Fibroblast of skin of right quadriceps (primary cell): ENCODE results near the gene PTPRG.
"Not testable (repeated sequence)": the region's sequence is repeated elsewhere in the genome, so short reads cannot be mapped to it uniquely, and the experiment has no call there.

Experiments used
- DNase-seq: peaks from one replicate; pipeline ENCODE4 v3.0.0-alpha.2; 2013

Gene PTPRG

DNA sequence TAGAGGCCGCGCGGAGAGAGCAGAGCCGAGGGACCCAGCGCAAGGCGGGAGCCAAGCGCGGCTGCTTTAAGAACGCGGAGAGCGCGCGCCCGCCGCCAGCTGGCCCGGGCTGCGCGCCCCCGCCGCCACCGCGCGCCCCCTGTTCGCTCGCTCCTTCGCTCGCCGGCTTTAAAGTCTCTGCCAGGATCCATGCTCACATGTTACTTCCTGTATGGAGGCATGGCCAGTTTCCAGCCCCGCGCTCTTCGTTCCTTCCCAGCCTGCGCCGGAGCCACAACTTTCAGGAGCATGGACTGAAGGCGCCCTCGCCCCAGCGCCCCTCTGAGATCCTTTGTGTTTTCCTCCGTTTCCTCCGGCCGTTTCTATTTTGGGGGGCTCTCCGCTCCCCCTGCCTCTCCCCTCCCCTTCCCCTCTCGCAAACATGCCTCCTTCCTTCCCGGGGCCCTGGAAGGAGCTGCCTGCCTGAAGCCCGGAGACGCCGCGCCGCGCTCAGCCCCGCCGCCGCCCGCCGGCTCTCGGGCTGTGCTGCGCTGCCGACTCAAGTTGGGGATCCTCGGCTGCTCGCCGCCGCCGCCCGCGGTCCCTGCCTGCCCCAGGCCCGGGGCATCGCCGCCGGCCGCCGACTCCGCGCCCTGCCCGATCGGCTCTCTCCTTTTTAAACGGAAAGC is at the start of gene PTPRG:
PTPRG (plus strand) TSS at position 198 of the 668 bp plus-strand sequence. CDS start 717 bp downstream, outside the sequence.
- peak; percentile 96 for DNase-seq

DNA sequence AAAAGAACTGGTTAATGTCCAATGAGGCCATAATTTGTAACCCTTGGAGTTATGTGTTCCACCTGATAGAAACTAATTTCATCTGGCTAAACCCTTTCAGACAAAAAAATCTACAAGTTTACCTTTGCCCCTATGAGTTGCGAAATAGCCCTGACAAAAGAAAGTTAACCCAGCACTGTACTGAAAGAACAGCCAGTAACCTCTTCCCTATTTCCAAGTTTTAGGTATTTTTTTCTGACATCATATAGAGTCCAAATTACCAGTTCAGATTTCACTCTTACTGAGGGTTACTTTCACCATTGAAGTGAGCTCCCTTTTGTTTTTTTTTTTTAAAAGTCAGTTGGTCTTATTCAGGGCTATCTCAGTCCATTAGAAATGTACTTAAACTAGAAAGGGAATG is 42.8 kb upstream of the PTPRG start:
- DNase-seq = no peak

DNA sequence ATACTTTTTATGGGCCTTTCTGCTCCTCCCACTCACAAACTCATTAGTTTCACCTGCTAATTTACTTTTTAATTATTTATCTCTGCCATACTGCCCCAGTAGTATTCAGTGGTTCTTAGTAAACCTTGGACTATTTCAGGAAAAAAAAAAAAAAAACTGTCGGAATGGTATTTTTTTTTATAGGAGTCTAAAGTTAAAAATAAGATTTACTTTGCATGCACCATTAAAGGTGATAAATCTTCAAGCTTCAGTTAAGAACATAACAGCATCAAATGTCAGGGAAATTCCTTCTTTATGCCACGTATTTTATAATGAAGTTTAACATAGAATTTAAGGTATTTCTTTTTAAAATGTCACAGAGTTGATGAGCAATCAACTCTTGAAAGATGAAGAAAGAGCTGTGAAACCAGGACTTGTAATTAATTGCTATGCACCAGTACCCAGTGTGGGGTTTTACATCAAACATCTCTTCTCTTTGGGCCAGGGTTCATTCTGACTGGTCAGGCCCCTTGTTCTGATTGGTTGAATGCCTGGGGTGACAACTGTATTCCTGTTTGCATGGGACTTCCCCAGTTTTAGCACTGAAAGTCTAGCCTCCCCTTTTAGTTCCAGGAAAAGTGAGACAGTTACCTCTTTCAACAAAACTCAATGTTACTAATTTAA is 40.3 kb upstream of the PTPRG start:
- no peak for DNase-seq

DNA sequence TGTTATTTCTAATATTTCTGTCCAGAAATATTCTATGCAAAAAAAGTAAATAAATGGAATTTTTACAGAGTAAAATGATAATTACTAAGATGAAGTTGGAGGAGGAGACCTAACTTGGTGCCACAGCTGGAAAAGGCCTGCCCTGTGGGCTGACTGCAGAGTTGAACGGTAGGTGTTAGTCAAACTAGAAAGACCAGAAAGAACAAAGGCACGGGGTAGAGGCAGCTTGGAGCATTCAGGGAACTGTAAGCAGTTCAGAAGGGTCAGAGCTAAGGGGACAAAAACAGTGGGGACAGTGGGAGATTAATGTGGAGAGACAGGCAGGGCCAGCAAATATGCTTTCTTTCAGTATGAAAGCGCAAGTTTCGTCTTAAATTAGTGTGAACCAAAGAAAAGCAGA is 39.3 kb upstream of the PTPRG start:
- no peak for DNase-seq

DNA sequence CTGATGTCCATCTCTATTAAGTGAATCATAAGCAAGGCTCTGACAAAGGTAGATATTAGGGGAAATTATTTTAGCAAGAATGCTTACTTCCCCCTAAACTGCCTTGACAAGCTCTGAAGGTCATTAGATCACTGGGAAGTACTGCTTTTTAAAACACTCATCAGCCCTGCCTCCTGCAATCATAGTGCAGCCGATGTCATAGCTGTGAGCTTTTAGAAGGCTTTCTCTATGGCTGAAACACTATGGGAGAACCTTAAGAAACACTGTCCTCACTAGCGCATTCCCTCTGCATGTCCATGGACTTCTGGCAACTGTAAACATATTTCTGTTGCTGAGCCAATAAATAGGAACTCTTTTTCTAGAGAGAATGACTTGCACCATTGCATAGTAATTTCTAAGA is 38.7 kb upstream of the PTPRG start:
- no peak for DNase-seq

DNA sequence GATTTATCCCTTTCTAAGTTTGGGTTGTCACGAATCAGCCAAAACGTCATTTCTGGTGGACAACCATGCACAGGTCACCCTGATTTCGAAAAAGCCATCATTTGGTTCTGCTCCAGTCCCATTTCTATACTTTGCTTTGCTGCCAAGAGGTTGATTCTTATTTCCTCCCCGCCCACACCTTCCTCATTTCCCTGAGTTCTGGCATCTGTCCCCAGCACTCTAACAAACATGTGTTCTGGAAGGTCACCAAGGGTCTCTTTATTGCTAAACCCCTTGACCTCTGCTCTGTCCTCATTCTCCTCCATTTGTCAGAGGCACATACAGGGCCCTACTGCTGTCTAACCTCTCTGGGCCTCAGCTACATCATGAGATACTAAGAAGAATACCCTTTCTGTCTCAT is 36.4 kb upstream of the PTPRG start:
- DNase-seq = no peak

DNA sequence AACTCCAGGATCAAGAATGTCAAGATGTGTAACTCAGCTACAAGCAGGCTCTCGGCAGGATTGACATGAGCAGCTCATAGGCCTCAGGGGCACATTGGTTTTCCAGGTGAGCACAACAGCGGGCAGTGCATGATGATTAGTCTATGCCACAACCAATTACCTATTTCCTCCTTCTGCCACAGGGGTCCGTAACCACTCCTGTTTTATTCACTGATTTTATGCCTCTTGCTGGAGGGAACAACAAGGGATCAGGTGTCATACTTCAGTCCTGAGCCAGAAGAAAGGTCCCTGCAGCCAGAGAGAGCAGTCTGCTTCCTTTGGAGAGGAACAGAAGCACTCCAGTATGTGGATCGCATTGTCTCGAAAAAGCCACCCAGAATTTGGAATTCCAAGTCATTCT is 35.1 kb upstream of the PTPRG start:
- DNase-seq = no peak

DNA sequence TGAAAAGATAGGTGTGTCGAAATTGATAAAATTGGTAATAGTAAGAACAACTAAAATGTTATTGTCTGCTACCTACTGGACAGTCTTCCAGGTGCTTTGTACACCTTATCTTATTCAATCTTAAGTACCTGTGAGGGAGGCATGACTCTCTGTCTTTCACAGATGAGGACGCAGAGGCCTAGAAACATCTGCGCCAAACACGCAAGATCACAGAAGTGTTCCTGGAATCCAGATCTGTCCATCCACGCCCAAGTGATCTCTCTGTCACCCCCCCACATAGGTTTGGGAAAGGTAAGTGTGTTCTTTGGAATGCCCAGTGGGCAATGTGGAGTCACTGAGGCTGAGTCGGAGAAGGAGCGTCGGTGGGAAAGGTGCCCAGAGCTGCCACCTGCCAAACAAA is 34.4 kb upstream of the PTPRG start:
- DNase-seq = no peak

DNA sequence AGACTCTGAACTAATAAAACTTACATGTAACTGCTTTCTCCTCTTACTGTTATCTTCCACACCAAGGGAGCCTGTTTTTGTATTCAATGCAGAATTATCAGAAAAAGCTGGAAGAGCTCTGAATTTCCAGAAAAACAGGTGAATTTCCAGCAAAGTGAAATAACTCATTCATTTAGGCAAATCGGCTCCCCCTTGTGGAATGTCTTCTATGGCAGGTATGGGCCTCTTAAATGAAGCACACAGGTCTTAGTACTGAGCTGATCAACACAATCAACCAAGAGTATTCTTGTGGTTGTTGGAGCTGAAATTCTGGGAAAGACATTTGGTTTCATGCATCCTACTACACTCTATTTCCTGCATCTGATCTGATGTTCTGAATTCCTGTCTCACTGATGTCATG is 31.0 kb upstream of the PTPRG start:
- peak; percentile 31 for DNase-seq

DNA sequence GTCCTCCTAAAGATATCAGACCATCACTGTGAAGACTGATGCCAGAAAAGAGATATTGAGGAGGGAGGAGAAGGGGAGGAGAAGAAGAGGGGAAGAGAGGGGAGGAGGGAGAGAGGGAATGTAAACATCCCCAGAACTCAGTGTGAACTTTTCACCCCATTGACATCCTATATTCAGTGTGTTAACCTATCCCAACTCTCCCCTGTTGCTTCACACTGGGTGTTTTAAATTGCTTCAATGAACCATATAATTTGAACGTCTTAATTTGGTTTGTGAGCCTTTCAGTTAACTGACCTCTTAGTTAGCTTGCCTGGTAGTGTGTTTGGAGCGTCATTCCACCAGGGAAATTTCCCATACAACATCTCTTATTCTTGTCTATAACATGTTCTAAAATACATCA is 29.8 kb upstream of the PTPRG start:
- no peak for DNase-seq

DNA sequence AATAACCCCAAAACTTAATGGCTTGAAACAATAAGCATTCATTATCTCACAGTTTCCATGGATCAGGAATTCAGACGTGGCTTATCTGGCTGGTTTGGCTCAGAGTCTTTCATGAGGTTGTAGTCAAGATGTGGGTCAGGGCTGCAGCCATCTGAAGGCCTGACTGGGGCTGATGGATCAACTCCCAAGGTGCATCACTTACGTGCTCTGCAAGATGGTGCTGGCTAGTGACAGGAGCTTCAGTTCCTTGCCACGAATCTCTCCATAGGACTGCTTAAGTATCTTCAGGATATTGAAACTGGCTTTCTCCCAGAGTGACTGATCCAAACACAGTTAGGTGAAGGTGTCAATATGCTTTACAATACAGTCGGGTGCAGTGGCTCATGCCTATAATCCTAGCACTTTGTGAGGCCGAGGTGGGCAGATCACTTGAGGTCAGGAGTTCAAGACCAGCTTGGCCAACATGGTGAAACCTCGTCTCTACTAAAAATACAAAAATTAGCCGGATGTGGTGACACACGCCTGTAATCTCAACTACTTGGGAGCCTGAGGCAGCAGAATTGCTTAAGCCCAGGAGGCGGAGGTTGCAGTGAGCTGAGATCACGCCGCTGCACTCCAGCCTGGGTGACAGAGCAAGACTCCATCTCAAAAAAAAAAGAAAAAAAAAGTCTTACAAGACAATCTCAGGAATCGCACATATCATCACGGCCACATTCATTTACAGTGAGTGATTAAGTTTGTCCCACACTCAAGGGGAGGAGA is 28.5 kb upstream of the PTPRG start:
- DNase-seq = no peak

DNA sequence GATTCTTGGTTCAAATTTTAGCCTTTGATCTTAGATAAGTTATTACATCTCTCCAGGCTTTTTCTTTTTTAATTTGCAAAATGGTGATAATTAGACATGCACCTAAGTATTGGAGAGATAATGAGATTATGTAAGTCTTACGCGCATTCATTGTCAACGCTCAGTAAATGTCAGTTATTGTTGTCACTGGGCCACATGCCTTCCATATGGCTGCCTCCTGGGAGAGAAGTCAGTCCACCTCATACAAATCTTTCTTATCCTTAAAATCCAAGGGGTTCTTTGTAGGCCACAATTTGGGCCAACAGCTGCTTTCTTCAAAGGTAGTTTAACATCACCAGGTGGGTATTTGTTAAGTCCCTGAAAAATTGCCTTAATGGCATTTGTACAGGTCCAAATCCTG is 25.5 kb upstream of the PTPRG start:
- no peak for DNase-seq

DNA sequence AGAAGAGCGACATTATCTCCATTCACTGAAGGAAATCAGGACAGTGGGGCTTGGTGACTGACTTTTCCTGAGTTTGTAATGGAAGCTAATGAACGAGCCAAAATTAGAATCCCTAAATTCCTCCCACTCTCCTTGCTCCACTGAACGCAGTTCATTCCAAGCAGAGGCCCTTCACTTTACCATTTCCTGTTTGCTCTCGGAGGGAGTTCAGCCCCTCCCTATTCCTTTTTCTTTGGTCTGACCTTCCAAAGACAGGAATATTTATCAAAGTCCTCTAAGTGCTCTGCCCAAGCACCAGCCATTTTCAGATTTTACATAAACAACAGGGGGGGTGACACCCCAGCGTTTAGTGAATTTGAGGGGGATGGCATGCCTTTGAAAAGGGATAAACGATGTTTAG is 24.0 kb upstream of the PTPRG start:
- peak; percentile 30 for DNase-seq

DNA sequence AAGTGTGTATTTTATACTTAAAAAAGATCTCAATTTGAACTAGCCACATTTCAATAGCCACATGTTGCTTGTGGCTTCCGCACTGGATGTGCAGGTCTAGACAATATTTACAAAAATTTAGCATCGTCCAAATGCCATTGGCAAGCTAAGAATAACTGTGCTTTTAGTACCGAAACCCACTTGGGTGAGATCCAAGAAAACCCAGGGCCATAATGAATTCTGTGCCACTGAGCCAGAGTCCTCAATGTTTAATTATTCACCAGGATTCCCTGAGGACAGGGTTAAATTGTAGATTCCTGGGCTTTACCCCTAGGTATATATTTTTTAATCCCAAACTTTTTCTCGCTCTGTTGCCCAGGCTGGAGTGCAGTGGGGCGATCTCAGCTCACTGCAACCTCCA is 22.9 kb upstream of the PTPRG start:
- no peak for DNase-seq

DNA sequence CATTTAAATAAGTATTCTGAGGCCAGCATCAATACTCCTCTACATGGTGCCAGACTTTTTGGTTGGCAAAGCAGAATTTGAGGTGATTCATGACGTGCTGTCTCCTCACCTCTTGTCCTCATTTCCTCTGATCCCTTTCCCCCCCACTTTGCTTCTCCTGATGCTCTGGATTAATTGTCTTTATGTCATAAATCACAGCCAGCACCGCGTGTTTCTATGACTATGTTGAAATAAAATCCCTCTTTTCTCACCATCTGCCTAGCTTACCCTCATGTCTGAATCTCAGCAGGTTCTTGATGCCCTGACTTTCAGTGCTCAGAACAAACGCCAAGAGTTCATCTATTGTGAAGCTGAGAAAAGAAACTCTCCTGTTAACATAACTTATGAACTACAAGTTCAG is 19.7 kb upstream of the PTPRG start:
- DNase-seq = peak; percentile 11

DNA sequence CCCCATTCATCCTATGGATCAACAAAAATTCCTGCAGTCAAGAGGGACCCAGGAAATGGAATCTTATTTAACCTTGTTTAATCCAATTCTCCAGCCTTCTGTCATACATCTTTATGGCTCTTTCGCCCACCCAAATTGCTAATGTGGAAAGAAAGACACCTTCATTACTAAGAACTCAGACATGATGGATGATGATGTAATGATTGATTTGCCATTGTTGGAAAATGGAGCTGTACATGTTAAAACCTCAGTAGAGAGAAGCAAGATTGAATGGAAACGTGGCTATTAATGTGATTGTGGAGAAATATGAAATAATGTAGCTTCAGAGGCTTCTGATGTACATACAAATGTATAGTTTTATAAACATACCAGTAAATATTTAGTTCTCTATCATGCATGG is 15.7 kb upstream of the PTPRG start:
- DNase-seq = no peak

DNA sequence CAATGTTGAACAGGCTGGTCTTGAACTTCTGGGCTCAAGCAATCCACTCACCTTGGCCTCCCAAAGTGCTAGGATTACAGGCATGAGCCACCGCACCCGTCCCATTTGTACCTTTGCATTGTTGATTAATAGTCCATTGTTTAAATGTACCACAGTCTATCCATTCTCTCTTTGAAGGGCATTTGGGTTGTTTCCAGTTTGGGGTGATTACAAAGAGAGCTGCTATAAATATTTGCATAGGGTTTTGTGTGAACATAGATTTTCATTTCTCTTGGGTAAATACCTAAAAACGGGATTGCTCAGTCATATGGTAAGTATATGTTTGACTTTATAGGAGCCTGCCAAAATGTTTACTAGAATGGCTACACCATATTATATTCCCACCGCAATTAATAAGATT is 13.7 kb upstream of the PTPRG start:
- DNase-seq = no peak

DNA sequence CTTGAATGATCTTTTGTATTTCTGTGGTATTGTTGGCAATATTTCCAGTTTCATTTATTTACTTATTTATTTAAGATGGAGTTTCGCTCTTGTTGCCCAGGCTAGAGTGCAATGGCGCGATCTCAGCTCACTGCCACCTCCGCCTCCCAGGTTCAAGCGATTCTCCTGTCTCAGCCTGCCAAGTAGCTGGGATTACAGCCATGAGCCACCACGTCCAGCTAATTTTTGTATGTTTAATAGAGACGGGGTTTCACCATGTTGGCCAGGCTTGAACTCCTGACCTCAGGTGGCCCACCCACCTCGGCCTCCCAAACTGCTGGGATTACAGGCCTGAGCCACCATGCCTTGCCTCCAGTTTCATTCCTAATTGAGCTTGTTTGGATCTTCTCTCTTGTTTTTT is 8.7 kb upstream of the PTPRG start:
- not testable (repeated sequence) for DNase-seq

DNA sequence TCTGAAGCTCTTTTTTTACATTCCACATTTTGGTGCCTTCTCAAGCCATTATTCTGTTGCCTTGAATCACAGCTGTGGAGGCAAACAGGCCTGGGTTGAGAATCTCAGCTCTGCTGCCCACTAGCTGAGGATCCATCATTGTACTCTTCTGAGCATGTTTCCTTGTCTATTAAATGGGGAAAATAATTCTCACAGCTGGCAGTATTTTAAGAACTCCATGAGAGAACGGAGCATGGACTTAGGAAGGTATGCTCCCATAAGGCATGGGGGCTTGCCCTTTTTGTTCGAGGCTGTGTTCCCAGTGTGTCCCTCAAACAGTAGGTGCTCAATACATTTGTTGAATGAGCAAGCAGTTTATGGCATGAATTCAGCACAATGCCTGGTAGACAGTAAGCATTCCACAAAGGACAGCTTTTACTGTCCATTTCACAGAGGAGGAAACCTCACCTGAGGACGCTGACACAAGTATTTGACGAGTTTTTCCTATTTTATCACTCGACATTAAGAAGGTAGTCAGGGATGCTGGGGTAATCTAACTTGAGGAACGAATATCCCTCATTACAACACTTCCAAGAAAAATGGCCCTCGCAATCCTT is 2.1 kb upstream of the PTPRG start:
- DNase-seq = no peak

DNA sequence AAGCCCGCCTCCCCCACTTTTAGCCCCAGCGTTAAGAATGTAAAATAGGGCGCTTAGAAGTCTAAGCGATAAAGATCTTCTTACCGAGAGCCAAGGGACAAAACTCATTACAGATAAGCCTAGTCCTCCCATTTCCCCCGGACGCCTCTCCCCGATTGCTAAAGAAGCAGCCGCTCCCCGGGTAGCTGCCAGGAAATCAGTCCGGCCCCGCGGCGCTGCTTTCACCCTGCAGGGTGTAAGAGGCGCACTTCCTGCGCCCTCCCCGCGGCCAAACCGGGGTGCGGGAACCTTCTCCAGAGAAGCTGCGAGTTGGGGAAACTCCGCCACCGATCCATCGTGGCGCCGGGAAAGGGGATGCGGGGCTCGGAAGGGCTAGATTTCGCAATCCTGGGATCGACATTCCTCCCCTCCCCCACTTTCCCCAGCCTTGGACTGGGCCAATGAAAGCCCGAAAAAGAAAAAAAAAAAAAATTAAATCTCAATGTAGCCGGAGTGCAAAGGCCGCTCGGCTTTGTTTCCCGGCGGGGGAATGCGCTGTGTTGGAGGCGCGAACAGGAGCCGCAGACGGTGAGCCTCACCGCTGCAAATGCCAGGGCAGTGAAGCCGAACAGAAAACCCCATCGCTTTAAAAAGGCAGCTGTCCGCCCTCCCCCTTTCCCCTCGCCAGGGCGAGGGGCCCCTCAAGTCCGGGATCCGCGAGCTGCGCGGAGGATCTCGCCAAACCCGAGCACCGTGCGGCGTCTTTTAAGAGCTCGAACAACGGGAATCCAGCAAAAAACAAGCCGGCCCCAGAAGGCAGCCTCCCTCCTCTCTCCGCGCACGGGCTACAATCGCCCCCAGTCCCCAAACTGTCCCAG is 626 bp upstream of the PTPRG start:
- DNase-seq = peak; percentile 85

DNA sequence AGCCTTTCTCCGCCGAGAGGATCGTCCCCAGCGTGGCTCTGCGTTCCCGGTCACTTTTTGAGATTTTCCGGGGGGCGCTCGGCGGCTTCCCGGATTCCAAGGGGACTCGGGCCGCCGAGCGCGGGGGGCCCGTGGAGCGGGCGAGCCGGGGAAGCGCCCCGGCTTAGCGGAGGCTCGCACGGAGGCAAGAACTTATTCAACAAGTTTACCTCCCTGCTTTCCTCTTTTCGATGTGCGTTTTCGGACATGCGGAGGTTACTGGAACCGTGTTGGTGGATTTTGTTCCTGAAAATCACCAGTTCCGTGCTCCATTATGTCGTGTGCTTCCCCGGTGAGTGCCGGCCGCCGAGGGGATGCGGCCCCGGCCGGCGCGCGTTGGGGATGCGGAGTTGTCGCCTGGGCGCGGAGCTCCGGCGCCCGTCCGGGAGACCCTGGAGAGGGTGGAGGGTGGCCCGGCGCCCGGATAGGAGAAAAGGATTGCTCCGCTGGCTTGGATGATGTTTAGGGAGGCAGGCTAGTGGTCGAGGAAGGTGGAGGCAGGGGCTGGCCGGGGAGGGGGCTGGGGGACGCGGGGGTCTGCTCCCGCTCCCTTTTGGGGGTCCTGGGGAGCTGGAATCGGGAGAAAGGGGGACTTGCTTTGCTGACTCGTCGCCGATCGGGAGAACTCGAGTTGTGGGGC is 810 bp downstream of the PTPRG start:
- no peak for DNase-seq

DNA sequence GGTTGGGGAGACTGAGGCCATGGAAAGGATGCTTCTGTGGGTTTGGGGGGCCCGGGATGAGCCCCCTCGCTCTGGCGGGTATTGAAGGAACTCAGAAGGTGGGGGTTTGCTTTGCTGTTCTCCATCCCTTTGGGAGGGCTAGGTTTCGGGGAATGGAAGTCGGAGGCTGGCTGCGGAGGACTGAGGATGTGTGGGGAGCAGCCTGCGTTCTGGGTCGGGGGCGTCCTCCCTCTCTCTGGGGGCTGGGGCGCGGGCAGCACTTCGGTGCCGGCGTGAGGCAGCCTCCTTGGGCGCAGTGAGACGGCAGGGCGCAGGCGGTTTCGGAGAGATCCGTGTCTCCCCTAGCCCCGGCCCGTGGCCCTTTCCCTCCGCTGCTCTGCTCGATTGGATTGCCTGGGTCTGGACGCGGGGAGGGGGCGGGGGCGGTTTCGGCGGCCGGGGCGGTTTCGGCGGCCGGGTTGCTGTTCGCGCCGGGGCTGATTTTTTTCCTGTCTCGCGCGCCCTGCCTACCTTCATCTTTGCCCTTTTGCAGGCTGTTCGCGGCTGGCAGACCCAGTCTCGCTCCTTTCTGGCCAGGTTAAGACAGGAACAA is 1.4 kb downstream of the PTPRG start:
- DNase-seq = peak; percentile 38
